Amniotic stem cell (primary cell): Measurements from ENCODE around the gene B4GALT2.

Experiments
- DNase-seq: peaks from one replicate; lab custom pipeline; 2025; lab: John Stamatoyannopoulos, UW

Gene B4GALT2

GRCh38 chr1:43969746-43970466 is 9.1 kb upstream of the B4GALT2 start, which contains the start of gene DPH2:
Gene DPH2, plus strand, starts transcription at chr1:43970010. Its CDS starts 166 bp downstream, at chr1:43970176.
- peak; percentile 98 for DNase-seq

GRCh38 chr1:43970502-43970901 is 8.5 kb upstream of the B4GALT2 start:
- no peak for DNase-seq

- no peak for DNase-seq
These were observed 8.1 kb upstream of the B4GALT2 start for GRCh38 chr1:43970911-43971310.

GRCh38 chr1:43971336-43971980 is 7.6 kb upstream of the B4GALT2 start:
- no peak for DNase-seq

- DNase-seq = no peak
These were observed 5.0 kb upstream of the B4GALT2 start for GRCh38 chr1:43973981-43974442.

GRCh38 chr1:43974443-43975248 is 4.4 kb upstream of the B4GALT2 start, which contains the start of gene ATP6V0B:
Gene ATP6V0B, plus strand, starts transcription at chr1:43974960. Its CDS starts 81 bp downstream, at chr1:43975041.
- peak; percentile 89 for DNase-seq

GRCh38 chr1:43975249-43975961 is 3.6 kb upstream of the B4GALT2 start:
- no peak for DNase-seq

- no peak for DNase-seq
These were observed 3.0 kb upstream of the B4GALT2 start for GRCh38 chr1:43976045-43976444.

- no peak for DNase-seq
These were observed 2.1 kb upstream of the B4GALT2 start for GRCh38 chr1:43976890-43977289.

GRCh38 chr1:43977376-43978263 is 1.4 kb upstream of the B4GALT2 start:
- DNase-seq = no peak

- no peak for DNase-seq
These were observed 803 bp upstream of the B4GALT2 start for GRCh38 chr1:43978264-43978550.

GRCh38 chr1:43979261-43979527 is 184 bp downstream of the B4GALT2 start:
- no peak for DNase-seq

- DNase-seq = no peak
These were observed 681 bp downstream of the B4GALT2 start for GRCh38 chr1:43979528-43980254.

- DNase-seq = no peak
These were observed 1.5 kb downstream of the B4GALT2 start for GRCh38 chr1:43980255-43981134.

GRCh38 chr1:43981135-43981491 is 2.1 kb downstream of the B4GALT2 start:
- no peak for DNase-seq

- DNase-seq = no peak
These were observed 2.6 kb downstream of the B4GALT2 start for GRCh38 chr1:43981636-43982035.

GRCh38 chr1:43982241-43982640 is 3.2 kb downstream of the B4GALT2 start:
- DNase-seq = no peak

- DNase-seq = no peak
These were observed 3.8 kb downstream of the B4GALT2 start for GRCh38 chr1:43982808-43983207.

GRCh38 chr1:43983253-43983899 is 4.4 kb downstream of the B4GALT2 start:
- no peak for DNase-seq
